Measurements from ENCODE around the gene ARHGAP27. TPM values are rescaled to one million over a fixed set of nuclear protein-coding genes. Genes with fewer than 3 reads are reported as not detected.
A peak's percentile ranks its signal among the peaks of the same experiment; 100 is the strongest.
"Not testable (repeated sequence)": the region's sequence is repeated elsewhere in the genome, so short reads cannot be mapped to it uniquely, and the experiment has no call there.

The ARHGAP27 gene
- total RNA-seq, 1 experiment from 2014 or later = 25.4 TPM

DNA sequence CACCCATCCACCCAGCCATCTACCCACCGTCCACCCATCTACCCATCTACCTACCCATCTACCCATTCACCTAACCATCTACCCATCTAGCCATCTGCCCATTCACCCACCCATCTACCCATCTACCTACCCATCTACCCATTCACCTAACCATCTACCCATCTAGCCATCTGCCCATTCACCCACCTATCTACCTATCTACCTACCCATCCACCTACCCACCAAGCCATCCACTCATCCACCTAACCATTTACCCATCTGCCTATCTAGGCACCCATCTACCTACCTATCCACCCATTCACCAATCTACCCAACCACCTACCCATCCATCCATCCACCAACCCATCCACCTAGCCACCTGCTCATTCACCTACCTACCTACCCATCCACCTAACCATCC is 16.6 kb upstream of the ARHGAP27 start:
- DNase-seq (ENCODE audit: low read depth); in situ Hi-C loops (cut with HindIII; ENCODE audit: low pct_unique_long_range_greater_than_20kb, low sequenced_read_pairs): not testable (repeated sequence)

DNA sequence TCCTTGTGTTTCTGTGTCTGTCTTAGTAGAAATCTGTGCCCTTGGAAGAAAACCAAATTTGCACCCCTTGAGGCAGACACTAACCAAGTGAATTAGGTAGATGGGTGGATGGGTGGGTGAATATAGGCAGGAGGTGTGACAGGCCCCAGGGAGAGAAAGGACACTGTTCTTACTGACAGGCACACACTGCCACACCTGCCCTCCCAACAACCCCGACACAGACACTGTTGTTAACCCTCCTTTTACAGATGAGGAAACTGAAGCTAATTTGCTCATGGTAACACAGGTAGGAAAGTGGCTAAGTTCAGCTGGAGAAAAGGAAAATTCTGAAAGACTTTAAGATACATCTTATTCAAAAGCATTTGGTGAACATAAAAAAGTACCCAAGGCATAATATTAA is 15.8 kb upstream of the ARHGAP27 start:
- in situ Hi-C loops (cut with HindIII; ENCODE audit: low pct_unique_long_range_greater_than_20kb, low sequenced_read_pairs); DNase-seq (ENCODE audit: low read depth): not testable (repeated sequence)

DNA sequence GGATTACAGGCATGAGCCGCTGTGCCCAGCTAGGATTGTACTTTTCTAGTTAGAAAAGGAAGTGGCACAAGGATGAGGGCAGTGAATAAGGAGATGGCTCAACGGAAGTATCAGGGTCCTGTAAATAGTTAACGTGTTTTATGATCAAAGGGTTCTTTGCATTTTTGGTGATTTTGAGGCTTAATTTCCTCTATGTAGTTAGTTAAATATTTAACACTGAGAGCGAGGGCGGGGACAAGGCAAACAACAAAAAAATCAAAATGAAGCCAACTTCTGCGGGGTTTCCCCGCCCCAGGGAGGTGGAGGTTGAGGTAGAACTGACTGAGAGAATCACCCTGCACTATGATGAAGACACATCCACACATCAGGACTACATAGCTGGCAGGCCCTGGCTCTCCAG is 15.4 kb upstream of the ARHGAP27 start:
- DNase-seq (ENCODE audit: low read depth) = peak; percentile 74
- in situ Hi-C loops (cut with HindIII; ENCODE audit: low pct_unique_long_range_greater_than_20kb, low sequenced_read_pairs) = not testable (repeated sequence)

DNA sequence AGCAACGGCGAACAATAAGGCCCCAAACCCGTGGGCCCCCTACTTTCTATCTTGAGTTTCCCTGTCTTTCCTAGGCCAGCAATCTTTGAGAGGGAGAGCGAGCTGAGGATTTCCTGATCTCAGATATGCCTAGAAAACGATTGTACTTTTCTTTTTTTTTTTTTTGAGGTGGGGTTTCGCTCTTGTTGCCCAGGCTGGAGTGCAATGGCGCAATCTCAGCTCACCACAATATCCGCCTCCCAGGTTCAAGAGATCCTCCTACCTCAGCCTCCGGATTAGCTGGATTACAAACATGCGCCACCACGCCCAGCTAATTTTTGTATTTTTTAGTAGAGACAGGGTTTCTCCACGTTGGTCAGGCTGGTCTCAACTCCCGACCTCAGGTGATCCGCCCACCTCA is 15.0 kb upstream of the ARHGAP27 start:
- DNase-seq (ENCODE audit: low read depth); in situ Hi-C loops (cut with HindIII; ENCODE audit: low pct_unique_long_range_greater_than_20kb, low sequenced_read_pairs): not testable (repeated sequence)

DNA sequence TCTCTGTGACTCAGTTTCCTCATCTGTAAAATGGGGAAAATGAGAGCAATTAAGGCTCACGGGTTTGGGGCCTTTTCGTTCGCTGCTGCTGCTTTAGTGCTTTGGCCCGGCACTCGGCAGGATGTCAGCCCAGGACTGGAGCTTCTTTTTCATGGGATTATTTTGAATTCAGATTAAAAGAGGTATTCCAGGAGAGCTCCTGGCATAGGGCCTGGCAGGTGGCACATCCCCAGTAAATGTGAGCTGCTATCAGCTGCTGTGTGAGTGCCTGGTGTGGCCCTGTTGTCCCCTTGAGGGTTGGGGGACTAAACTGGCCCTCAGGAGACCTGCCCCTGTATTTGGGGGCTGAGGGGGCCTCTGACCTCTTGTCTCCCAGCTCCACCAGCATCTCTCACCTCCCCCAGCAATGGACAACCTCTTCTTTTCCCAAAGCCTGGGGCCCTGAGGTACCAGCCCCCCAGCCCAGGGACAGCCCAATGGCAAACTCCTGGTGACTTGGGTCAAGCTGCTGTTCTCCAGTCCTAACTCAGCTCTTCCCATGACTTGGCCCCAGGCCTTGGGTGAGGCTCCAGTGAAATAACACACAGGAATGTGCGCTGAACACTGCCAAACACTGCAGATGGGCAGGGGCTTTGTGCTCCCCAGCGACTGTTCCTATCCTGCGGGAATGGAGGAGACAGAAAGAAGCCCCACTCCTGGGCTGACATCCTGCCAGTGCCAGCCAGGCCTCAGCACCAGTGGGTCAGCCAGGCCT is 14.4 kb upstream of the ARHGAP27 start:
- in situ Hi-C loops (cut with HindIII; ENCODE audit: low pct_unique_long_range_greater_than_20kb, low sequenced_read_pairs); DNase-seq (ENCODE audit: low read depth): not testable (repeated sequence)

DNA sequence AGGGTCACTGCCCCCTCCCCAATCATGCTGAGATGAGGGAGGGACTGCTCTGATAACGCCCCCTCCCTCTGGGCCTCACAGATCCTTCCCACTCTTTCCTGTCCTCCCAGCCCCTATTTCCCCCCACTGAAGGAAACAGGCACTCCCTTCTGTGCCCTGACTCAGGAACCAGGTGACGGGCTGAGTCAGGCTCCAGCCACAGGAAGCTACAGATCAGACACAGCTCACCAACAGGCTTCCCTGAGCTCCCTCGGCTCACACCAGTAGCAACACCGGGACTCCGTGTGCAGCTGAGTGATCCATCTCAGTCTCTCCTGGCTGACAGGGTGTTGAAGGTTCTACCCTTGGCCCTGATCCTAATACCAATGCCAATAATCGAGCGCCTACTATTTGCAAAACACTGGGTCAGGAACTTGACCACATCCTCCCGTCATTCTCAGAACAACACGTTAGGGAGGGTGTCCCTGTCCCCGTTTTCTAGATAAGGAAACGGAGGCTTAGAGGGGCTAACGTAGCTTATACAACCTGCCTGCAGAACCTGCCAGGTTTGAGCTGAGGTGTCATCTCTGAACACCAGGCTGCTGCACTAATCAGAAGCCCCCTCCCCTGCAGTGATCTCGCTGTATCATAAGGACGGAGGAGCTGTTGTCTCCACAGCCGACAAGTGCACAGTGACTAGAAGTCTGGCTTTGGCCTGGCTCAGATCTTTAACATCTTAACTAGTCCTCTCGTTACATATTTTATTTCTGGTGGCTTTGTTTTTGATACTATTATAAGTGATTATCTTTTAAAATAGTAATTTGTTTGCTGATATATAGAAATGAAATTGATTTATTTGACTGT is 13.5 kb upstream of the ARHGAP27 start:
- in situ Hi-C loops (cut with HindIII; ENCODE audit: low pct_unique_long_range_greater_than_20kb, low sequenced_read_pairs) = not testable (repeated sequence)
- peak; percentile 75 for DNase-seq (ENCODE audit: low read depth)

DNA sequence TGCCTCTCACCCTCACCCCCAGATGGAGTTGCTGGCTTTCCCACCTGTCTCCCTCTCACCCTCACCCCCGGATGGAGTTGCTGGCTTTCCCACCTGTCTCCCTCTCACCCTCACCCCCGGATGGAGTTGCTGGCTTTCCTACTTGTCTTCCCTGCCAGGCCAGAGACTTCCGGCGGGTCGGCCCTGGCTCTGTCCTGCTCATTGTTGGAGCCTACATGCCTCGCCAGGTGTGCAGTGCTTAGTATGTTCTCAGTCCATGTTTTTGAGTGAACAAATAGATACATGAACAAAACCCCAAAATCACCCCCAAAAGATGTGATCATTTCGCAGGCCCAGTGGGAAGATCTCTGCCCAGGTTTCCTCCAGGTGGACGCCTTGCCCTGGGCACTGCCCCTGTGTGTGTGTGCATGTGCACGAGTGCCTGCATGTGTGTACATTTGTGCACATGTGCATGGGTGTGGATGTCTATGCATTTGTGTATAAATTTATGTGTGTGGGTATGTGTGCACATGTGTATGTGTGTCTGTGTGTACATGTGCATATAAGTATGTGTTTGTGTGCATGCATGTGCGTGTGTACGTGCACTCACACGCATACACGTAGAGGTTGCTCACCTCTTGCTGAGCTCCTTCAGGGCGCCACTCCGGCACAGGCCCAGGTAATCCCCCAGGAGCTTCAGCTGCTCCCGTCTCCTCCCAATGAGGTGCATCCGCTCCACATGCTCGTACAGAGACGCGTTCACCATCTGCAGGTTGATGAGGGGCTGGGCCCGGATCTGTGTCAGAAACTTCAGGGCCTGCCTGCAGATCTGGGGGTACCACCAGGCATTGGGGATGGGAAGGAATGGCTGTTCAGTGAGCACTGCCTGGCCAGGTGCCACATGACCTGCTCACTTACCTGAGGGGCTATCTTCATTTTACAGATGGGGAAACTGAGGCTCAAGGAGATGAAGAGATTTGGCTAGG is 12.5 kb upstream of the ARHGAP27 start:
- in situ Hi-C loops (cut with HindIII; ENCODE audit: low pct_unique_long_range_greater_than_20kb, low sequenced_read_pairs); DNase-seq (ENCODE audit: low read depth): not testable (repeated sequence)

DNA sequence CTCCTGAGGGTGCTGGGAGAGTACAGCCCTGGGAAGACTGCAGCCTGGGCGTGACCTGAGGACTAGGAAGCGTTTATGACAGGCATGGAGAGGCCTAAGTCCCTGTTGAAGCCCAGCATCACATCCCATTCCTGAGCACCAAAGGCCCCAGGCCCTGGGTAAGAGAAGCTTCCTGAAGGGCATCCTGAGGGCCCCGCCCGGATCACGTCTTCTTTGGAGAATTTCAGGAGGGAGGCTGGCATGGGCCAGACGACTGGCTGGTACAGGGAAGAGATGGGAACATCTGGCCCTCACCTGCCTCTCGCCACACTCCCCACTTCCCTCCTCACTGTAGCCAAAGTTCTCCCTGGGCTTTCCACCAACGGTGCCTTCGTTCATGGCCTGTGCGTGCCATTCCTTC is 11.6 kb upstream of the ARHGAP27 start:
- DNase-seq (ENCODE audit: low read depth); in situ Hi-C loops (cut with HindIII; ENCODE audit: low pct_unique_long_range_greater_than_20kb, low sequenced_read_pairs): not testable (repeated sequence)

DNA sequence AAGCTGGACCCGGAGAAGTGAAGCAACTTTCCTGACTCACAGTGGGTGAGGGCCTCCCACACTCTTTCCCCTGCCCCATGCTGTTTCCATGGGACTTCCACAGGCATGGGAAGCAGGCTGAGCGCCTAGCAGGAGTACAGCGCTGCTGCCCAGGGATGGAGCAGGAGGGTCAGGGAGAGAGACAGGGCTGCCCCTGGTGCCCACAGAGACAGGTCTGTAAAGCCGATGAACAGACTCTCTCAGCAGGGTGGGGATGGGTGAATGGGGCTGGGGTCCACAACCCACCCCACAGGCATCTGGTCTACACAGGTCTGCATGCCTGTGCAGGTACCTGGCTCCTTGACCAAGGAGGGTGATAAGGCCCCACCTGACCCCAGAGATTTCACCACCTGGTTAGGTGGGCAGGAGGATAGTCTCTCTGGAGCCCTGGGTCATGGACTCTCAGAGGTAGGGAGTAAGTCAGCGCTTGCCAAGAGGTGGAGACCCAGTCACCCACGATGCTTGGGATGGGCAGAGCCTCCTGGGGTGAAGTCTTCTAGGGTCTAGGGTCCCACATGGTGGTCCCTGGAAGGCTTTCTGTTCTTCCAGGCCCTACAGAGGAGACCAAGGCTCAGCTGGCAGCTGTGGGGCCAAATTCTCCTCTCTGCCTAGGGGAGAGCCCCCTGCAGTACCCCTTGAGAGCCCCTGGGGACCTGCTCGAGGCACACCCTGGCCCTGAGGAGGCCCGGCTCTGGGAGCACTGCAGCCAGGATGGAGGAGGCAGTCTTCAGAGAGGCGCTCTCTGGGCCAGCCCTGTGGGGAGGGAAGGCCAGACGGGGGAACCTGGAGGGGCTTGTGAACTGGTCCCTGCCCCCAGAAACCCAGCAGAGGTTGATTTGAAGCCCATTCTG is 10.9 kb upstream of the ARHGAP27 start:
- DNase-seq (ENCODE audit: low read depth); in situ Hi-C loops (cut with HindIII; ENCODE audit: low pct_unique_long_range_greater_than_20kb, low sequenced_read_pairs): not testable (repeated sequence)

DNA sequence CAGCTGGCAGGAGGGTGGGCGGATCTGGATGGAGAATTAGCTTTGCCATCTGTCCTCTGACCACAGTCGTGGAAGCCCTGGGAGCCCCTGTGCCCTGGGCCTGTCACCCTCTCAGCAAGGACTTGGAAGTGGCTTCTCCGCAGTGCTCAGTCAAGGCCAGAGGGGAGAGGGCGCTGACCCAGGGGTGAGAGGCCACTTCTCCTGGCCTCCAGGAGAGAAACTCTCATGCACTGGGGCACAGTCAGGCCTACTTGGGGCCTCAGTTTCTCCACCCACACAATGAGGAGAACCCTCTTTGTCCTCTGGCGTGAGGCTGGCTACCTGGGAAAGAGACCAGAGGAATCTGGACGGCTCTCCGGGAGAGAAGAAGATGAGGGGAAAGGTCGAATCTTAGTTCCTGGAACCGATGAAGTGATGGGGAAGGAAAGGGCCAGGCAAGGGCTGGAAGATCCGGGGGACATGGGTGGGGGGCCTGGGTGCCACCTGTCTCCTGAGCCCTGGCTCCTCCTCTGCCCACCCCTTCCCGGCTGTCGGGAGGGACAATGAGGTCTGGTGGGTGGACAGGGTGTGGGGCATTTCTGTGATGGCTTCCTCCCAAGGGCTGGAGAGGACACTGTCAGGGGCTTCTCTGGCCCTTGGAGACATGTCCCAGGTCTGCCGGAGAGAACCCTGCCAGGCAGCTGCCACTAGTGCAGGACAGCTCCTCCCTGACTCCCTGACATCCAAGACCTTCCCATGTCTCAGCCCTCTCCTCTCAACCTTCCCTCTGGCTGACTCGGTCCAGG is 9.0 kb upstream of the ARHGAP27 start:
- in situ Hi-C loops (cut with HindIII; ENCODE audit: low pct_unique_long_range_greater_than_20kb, low sequenced_read_pairs) = no loop called here

DNA sequence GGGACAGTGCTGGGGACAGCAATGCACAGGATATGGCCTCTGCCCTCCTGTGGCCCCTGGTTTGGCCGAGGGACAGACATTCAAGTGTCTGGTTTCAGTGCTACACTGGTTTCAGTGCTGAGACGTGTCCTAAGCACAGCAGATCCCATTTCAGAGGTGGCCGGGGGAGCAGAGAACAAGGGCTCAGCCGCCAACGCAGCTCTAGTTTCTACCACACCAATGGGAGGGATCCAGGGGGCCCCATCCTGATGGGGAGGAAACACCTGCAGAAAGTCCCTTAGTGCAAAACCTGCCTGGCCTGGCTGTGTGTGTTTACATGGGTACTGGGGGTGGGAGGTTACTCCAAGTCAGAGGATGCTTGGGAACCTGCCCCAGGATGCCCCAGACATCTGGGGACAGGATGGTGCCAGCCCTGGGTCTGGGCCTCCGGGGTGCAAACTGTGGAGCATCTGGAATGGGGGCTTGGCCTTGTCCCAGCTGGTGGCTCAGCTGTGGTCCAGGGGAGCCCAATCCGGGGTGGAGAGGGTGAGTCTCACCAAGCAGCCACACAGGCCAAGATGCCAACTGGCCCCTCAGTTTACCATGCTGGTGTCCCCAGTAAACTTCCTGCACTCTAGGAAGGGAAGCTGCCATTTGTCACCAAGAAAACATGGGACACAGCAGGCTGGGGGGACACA is 8.3 kb upstream of the ARHGAP27 start:
- DNase-seq (ENCODE audit: low read depth); in situ Hi-C loops (cut with HindIII; ENCODE audit: low pct_unique_long_range_greater_than_20kb, low sequenced_read_pairs): not testable (repeated sequence)

More for the DNA sequence above, 9.0 kb upstream of the ARHGAP27 start:
- no peak for DNase-seq (ENCODE audit: low read depth)

DNA sequence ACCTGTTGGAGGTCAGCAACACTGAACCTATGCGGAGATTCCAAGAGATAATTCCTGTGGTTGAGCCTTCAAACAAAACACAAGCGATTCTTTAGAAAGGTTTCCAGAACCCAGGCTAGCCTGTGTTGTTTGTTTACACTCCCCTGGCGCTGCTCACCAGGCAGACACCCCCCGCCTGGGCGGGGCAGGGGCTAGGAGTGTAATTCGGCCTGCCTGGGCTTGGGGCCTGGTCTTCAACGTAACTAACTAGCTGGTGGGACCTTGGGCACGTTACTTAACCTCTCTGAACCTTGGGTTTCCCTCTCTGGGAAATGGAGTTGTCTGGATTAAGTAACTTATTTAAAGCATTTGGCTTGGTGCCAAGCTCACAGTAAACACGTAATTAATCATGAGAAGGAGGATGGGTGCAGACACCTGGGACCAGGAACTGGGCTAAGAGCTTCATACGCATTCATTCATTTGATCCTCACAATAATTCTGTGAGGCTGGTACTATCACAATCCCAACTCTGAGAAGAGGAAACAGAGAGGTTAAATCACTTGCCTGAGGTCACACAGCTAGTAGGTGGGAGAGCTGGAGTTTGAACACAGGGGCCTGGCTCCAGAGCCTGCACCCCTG is 7.6 kb upstream of the ARHGAP27 start:
- DNase-seq (ENCODE audit: low read depth) = peak; percentile 50
- in situ Hi-C loops (cut with HindIII; ENCODE audit: low pct_unique_long_range_greater_than_20kb, low sequenced_read_pairs) = no loop called here

DNA sequence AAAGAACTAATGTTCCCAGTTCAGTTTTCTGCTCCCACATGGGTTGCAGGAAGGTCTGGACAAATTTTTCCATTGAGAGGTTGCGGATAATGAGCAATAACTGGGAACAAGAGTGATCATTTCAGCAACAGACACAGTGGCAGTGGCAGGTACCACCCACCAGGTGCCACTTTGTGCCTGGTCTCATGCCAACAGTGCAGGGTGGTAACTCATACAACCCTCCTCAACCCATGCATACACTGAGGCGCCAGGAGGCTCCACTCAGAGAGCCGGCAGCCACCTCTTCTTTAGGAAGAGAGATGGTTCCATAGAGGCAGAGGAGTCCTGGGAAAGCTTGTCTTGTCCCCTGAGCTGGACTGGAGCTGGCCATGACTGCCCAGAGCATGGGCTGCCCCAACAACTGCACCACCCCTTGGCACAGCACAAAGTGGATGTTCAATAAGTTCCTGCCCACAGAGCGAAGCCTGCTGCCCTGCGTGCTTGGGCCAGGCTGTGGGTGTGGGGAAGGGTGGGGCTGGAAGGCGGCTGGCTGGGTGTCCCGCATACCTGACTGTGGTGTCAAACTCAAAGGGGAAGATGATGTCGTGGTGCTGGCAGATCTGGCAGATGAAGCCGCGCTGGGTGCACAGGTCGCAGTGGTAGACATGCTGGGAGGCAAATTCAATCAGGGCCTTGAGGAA is 6.4 kb upstream of the ARHGAP27 start:
- in situ Hi-C loops (cut with HindIII; ENCODE audit: low pct_unique_long_range_greater_than_20kb, low sequenced_read_pairs) = no loop called here
- DNase-seq (ENCODE audit: low read depth) = no peak

DNA sequence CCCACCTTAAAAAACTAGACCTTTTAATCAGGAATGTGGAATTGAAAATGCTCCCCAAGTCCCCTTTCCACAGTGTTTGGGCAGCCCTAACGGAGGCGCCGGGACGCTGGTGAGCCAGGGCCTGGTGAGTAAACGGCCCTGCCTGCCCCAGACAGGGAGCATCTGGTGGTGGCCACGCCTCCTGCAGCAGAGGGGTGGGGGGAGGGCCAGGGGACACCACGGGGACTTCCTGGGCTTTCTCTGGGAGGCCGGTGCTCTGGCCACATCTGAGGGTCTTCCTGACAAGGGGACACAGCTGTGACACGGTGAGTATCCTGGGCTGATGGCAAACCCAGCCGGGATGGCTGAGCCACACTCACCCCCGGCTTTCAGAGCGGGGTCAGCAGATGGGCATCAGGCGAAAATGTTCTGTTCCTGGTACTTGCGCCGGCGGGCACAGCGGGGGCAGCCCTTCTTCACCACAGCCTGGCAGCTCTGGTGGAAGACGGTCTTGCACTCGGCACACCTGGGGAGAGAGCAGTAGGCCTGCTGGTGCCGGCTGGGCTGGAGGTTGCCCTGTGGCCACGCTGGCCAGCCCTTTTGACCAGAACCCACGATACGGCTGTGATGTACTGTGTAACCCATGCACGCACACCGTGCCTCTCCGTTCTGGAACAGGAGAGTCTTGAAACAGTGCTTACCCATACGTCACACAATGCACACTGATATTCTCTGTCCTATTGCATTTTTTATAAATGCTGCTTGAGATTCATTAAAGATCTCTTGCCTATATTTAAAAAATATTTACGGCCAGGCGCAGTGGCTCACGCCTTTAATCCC is 5.0 kb upstream of the ARHGAP27 start:
- in situ Hi-C loops (cut with HindIII; ENCODE audit: low pct_unique_long_range_greater_than_20kb, low sequenced_read_pairs) = no loop called here
- no peak for DNase-seq (ENCODE audit: low read depth)
